Natural killer cell (primary cell): Measurements from ENCODE around the gene FGGY. TPM values are rescaled to one million over a fixed set of nuclear protein-coding genes. Genes with fewer than 3 reads are reported as not detected.

Experiments used
- ATAC-seq, 3 donors: fragments of 150-1000 bp in 2 of 3; fragments of 200-7000 bp in 1 of 3; cut with Tn5 transposase; 1 replicate in 1 of 3; 2 replicates in 2 of 3; pipeline ENCODE4 v1.10.0; 2021; ENCODE audit warnings: mild to moderate bottlenecking in 2 of 3, moderate library complexity in 2 of 3
- DNase-seq, 2 donors: peaks; one replicate each; pipeline versions ENCODE4 v3.0.0 to v3.0.0-alpha.2; 2013 to 2021; ENCODE audit warnings: mixed read lengths in 1 of 2
- H3K27ac ChIP-seq: one replicate; pipeline ENCODE4 v1.5.1; 2013; ENCODE audit warnings: mild to moderate bottlenecking, low read length
- H3K27me3 ChIP-seq: one replicate; pipeline ENCODE4 v1.6.1; 2013; ENCODE audit warnings: low read length; ENCODE audit not compliant: control insufficient read depth, insufficient read depth
- H3K36me3 ChIP-seq: one replicate; pipeline ENCODE4 v1.6.1; 2013; ENCODE audit warnings: low read length; ENCODE audit not compliant: control insufficient read depth, insufficient read depth
- H3K4me1 ChIP-seq: one replicate; pipeline ENCODE4 v1.6.1; 2013; ENCODE audit warnings: low read length; ENCODE audit not compliant: control insufficient read depth, insufficient read depth
- H3K4me3 ChIP-seq: one replicate; pipeline ENCODE4 v1.5.1; 2013; ENCODE audit warnings: low read length
- H3K9me3 ChIP-seq: one replicate; pipeline ENCODE4 v1.6.1; 2013; ENCODE audit warnings: low read length; ENCODE audit not compliant: control insufficient read depth, insufficient read depth
- H3K27ac Mint-ChIP-seq, 2 donors: one replicate each; pipeline ENCODE4 v1.8.0; 2022; ENCODE audit warnings: mild to moderate bottlenecking in 2 of 2, mixed read lengths in 2 of 2, moderate library complexity in 1 of 2
- H3K27me3 Mint-ChIP-seq, 2 donors: one replicate each; pipeline ENCODE4 v1.8.0; 2022; ENCODE audit warnings: low read depth in 2 of 2, mixed read lengths in 2 of 2
- H3K36me3 Mint-ChIP-seq: one replicate; pipeline ENCODE4 v1.8.0; 2022; ENCODE audit warnings: mixed read lengths
- H3K4me1 Mint-ChIP-seq, 2 donors: one replicate each; pipeline ENCODE4 v1.8.0; 2022; ENCODE audit warnings: mixed read lengths in 2 of 2
- H3K4me3 Mint-ChIP-seq: one replicate; pipeline ENCODE4 v1.8.0; 2022; ENCODE audit warnings: mild to moderate bottlenecking, moderate library complexity, mixed read lengths
- H3K9me3 Mint-ChIP-seq, 2 donors: one replicate each; pipeline ENCODE4 v1.8.0; 2022; ENCODE audit warnings: mixed read lengths in 2 of 2
- CTCF ChIP-seq: fragments of 200-600 bp; IDR thresholded peaks from one replicate; pipeline ENCODE4 v1.8.0; 2022; ENCODE audit warnings: antibody characterized with exemption
- WGBS: methylation state at CpG from one replicate; pipeline ENCODE4 v1.1.7; 2013; ENCODE audit warnings: missing lambda C conversion rate; ENCODE audit not compliant: insufficient coverage; 5-methylcytosine and 5-hydroxymethylcytosine counted together
- intact Hi-C: fragments of 100-400 bp; cut with micrococcal nuclease; formaldehyde crosslinking; loops from one replicate; pipeline ENCODE4 v1.14.2; 2022
- total RNA-seq, 4 donors: library from RNA; stranded (reverse); fragments of 120-200 nt in 1 of 4; gene quantifications; one replicate each; pipeline versions ENCODE4 v1.2.3 to v1.2.4, GENCODE V29; 2013 to 2022

Gene FGGY
- total RNA-seq, 3 donors from 2014 or later (not counting 1 experiment from before 2014, with no cell fraction given), result 21.8 to 31.5 (median 21.8) TPM

- Histone ChIP-seq H3K27ac (no peak overlapping the region), H3K9me3 (no peaks in the 10 kb centered on the region), H3K4me3 (no peak overlapping the region), H3K27me3 (no peaks in the 10 kb centered on the region), H3K36me3 (peaks cover 6% of the 10 kb centered on the region), H3K4me1 (no peaks in the 10 kb centered on the region)
- intact Hi-C loops, result no loop called here
- no peak for ATAC-seq
- 86% methylated on average over 3 of the region's 3 CpGs for WGBS
- Mint-ChIP-seq H3K36me3 (no peaks in the 10 kb centered on the region), H3K4me3 (no peak overlapping the region), H3K27ac (no peak overlapping the region), H3K9me3 (no peaks in the 10 kb centered on the region), H3K27me3 (peaks cover 0 to 3% of the 10 kb centered on the region in 2 donors), H3K4me1 (no peaks in the 10 kb centered on the region)
- TF ChIP-seq CTCF, result no peak
- DNase-seq, result no peak
These were observed 212.5 kb downstream of the FGGY start for GRCh38 chr1:59509341-59509875.

- Histone ChIP-seq H3K9me3 (no peaks in the 10 kb centered on the region), H3K4me1 (no peaks in the 10 kb centered on the region), H3K27me3 (no peaks in the 10 kb centered on the region), H3K27ac (no peak overlapping the region), H3K36me3 (peaks cover 6% of the 10 kb centered on the region), H3K4me3 (no peak overlapping the region)
- no peak for ATAC-seq
- DNase-seq, result no peak
- H3K36me3 Mint-ChIP-seq, result no peaks in the 10 kb centered on the region
- H3K4me1 Mint-ChIP-seq, result no peaks in the 10 kb centered on the region
- H3K4me3 Mint-ChIP-seq, result no peak overlapping the region
- H3K9me3 Mint-ChIP-seq, result no peaks in the 10 kb centered on the region
- H3K27ac Mint-ChIP-seq, result no peak overlapping the region
- TF ChIP-seq CTCF, result no peak
- intact Hi-C loops, result no loop called here
- H3K27me3 Mint-ChIP-seq, result peaks cover 0 to 3% of the 10 kb centered on the region in 2 donors
- WGBS, result 100% methylated on average over 1 of the region's 1 CpG
These were observed 213.4 kb downstream of the FGGY start for GRCh38 chr1:59510249-59510648.

- intact Hi-C loops, result no loop called here
- H3K9me3 ChIP-seq, result no peaks in the 10 kb centered on the region
- DNase-seq, result no peak
These were observed 214.9 kb downstream of the FGGY start for GRCh38 chr1:59511476-59512465.

More at GRCh38 chr1:59511476-59512465, 214.9 kb downstream of the FGGY start:
- H3K4me3 ChIP-seq, result no peak overlapping the region
- Mint-ChIP-seq H3K4me3 (no peak overlapping the region), H3K27ac (no peak overlapping the region), H3K9me3 (no peaks in the 10 kb centered on the region), H3K27me3 (peaks cover 0 to 3% of the 10 kb centered on the region in 2 donors), H3K36me3 (no peaks in the 10 kb centered on the region), H3K4me1 (no peaks in the 10 kb centered on the region)
- WGBS, result 93% methylated on average over 7 of the region's 7 CpGs
- TF ChIP-seq CTCF, result no peak
- H3K27me3 ChIP-seq, result no peaks in the 10 kb centered on the region
- no peak for ATAC-seq
- no peaks in the 10 kb centered on the region for H3K4me1 ChIP-seq
- H3K36me3 ChIP-seq, result peaks cover 6% of the 10 kb centered on the region
- H3K27ac ChIP-seq, result no peak overlapping the region
